GM18508 (cell line): ENCODE measurements around the gene FHIT.

Experiments used
- ATAC-seq: cut with Tn5 transposase; IDR thresholded peaks from one replicate; pipeline ENCODE4 v1.9.1; 2021; ENCODE audit warnings: moderate number of reproducible peaks; ENCODE audit not compliant: insufficient read depth, unreplicated experiment

The FHIT gene

DNA sequence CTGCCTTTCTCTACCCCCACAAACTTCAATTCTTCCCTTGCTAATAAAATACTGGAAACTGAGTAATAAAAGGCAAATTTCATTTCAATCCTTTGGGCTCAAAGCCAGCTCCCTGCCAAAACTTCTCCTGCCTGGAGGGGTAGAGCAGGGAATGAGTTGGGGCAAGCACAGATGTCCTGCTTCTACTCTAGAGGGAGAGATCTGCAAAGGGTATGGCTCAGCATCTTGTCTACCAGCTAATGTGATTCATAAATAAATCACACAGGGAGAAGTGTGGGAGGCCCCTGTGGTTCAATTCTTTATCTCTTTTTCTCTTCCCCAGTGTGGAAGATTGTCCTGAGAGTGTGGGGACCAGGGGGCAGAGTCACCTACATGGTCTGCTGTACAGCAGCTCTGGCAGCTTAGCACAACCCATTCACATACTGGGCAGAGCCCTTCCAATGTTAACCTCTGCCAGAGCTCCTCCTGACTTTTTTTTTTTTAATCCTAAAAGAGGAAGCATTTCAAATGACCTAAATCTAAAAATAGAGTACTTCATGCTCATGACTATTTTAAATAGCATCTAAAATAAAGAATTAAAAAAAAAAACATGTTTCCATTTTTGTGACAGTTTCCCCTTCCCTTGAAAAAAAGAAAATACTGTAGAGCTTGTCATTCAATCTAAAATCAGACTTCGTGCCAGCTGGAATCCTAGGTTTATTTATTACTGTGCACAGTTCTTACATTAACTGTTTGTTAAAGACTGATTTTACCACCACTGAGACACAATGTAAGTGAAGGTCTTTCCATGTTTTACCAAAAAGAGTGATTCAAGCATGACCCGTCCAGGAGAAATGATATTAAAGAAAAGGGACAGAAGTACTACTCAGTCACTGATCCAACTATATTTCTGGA lies 1117.7 kb downstream of the FHIT start:
- no peak for ATAC-seq

- no peak for ATAC-seq
Observed at GRCh38 chr3:60131618-60132017, 1119.6 kb downstream of the FHIT start.

- ATAC-seq: no peak
Observed at GRCh38 chr3:60126511-60127304, 1124.5 kb downstream of the FHIT start.

- no peak for ATAC-seq
Observed at GRCh38 chr3:60125686-60126085, 1125.6 kb downstream of the FHIT start.

- no peak for ATAC-seq
Observed at GRCh38 chr3:60120245-60120644, 1131.0 kb downstream of the FHIT start.

- no peak for ATAC-seq
Observed at GRCh38 chr3:60114191-60114590, 1137.1 kb downstream of the FHIT start.

DNA sequence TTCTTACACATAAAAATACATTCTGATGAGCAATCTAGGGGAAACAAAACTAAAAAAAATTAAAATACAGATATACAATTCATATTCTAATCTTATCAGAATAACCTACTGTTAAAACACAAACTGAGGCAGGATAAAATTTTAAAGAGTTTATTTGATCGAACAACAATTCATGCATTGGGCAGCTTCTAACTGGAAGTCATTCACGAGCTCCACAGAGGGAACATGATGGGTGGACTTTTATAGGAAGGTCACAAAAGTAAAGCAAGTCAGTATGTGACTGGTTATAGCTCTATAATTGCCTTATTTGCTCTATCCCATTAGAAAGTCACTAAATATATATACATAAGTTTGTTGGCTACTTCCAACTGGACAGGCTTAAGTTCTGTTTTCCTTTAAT lies 1144.0 kb downstream of the FHIT start:
- no peak for ATAC-seq

DNA sequence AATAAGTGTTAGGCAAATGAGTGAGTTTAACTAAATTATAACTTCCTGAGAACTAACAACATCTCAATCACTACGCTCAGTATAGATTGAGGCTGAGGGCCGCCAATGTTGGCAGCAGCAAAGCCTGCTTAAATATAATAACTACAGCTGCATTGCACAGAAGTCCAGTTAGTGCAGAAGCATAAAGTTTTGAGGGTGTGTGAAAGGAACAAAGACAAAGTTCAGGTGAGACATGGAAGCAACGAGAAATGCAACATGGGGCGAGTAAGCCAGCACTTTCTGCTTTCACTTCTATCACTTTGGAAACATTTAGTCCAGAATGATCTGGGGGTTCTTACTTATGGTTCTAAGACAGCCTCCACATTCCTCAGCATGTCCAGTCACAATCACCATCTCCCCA lies 1149.1 kb downstream of the FHIT start:
- no peak for ATAC-seq

DNA sequence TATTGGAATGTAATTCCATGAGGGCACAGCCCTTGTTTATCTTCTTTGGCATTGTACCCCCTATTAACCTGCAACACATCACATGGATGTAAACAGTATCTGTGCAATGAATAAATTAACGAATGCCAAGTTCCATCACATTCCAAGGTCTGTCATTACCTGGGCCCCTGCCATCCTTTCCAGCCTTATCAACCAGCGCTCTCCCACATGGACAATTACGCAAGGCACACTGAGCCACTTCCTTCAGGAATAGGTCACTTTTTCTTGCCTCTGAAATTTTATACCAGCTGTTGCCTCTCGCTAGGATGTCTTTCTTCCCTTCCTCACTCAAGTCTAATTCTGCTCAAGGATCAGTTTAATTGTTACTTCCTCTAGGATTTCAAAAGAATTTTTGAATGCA lies 1149.6 kb downstream of the FHIT start:
- no peak for ATAC-seq

DNA sequence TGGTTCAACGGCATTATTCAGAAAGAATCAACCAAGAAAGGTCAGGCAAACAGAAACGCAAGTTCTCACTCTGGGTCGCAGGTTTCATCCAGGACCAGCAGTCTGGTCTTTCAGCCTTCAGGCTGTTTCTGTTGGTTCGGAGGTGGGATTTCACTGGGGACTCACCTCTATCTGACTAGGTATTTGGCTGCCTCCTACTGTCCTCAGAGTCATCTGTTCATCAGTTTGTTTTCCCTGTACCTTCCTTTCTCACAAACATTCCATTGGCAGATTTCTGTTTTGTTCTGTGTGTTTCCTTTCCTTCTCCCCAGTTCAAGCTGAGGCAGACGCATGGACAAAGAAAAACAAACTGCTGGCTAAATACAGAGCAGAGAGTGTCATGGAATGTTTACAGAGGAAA lies 1154.8 kb downstream of the FHIT start:
- ATAC-seq: no peak

GRCh38 chr3:60095930-60096329 lies 1155.3 kb downstream of the FHIT start:
- no peak for ATAC-seq

GRCh38 chr3:60095516-60095915 lies 1155.7 kb downstream of the FHIT start:
- ATAC-seq: no peak

DNA sequence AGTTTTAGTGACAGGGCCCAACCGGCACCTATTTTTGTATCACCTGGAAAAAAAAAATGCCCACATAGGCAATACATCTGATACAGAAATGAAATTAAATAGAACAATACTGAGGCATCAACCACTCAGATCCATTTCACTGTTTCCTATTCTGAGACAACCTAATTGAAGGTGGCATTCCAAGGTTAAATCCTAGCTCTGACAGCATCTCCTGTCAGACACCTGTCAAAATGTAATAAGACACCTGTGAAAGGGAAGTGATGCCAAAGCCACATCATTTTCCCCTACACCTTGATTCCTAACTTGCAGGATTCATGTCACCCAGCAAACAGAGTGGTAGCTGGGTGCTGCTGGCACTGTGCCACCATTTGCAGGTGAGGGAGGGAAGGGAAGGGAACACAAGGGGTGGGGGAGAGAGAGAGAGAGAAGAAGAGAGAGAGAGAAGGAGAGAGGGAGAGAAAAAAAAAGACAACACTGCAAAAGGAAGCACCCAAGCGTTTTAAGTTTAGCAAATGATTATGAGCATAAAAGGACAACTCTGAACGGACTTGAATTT lies 1156.8 kb downstream of the FHIT start:
- ATAC-seq: no peak

- no peak for ATAC-seq
Observed at GRCh38 chr3:60090548-60090947, 1160.7 kb downstream of the FHIT start.

GRCh38 chr3:60086811-60087210 lies 1164.4 kb downstream of the FHIT start:
- ATAC-seq: no peak

DNA sequence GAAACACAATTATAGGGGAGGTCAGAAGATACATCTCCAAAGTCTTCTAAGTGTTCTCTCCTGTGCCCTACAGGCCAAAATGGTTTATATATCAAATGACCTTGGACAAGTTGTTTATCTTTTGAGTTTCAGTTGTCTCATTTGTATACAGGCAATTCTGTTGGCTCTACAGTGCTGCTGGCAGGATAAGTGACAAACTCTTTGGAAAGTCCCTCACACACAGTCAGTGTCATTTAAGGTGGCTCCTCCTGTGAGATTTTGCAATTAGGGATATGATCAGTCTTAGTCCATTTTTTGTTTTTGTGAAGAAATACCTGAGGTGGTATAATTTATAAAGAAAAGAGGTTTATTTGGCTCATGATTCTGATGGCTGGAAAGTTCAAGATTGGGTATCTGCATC lies 1165.6 kb downstream of the FHIT start:
- ATAC-seq: no peak

DNA sequence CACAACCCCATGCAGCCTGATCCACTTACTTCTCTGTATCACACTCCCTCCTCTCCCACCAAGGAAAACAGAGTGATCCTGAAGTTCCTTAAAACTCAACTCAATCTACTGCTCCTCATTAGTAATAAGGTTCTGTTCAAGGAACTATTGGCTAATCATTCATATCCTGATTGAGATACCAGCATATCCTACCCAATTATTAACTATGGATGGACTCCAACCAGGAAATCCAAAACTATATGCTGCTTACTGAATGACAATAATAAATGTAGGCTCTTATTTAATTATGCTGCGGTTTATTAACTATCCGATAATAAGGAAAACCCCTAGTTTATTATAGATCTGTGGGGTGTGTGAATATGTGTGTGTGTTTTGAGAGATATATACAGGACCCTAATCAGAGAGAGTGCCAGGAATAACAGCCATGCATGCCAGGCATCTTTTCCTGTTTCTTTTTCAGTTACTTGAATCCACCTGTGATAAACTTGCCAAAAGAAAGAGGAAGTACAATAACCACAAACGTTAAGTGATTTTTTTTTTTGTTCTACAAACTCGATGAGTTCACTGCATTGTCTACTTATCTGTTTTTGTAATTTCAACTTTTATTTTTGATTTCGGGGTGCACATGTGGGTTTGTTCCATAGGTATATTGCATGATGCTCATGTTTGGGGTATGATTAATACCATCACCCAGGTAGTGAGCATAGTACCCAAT lies 1169.7 kb downstream of the FHIT start:
- ATAC-seq: no peak

- ATAC-seq: no peak
Observed at GRCh38 chr3:60080648-60081047, 1170.6 kb downstream of the FHIT start.

DNA sequence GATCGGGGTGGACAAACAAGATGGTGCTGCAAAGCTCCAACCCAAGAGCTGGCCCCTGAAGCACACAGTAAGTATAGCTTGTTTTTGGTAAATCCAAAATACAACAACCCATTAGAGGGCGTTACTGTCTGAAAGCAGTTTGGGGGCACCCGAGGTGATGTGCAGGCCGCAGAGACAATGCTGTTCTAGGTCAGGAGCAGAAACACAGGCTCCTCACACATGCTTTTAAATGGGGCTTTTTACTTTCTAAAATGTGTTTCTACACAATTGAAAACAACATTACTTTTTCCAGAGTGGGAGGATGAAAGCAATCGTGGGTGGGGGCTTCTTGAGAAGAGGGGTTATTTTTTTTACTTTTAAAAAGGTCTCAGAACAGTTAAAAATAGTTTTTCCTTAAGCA lies 1172.2 kb downstream of the FHIT start:
- ATAC-seq: no peak

DNA sequence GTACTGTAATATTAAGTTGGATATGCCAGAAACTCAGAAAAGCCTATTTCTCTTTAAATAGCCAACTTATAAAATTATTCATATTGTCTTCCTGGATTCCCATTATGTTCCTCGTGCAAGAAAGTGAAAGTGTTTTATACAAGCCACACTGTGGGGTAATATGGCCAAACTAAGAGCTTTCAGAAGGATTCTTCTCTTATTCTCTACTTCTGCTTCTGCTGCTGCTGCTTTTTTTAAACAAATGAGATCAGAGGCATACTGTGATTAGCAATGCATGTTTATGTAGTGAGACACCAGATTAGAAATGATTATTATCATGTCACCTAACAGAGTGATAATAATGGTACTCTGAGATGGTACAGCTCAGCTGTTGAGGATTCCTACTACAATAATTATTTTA lies 1174.9 kb downstream of the FHIT start:
- ATAC-seq: no peak

DNA sequence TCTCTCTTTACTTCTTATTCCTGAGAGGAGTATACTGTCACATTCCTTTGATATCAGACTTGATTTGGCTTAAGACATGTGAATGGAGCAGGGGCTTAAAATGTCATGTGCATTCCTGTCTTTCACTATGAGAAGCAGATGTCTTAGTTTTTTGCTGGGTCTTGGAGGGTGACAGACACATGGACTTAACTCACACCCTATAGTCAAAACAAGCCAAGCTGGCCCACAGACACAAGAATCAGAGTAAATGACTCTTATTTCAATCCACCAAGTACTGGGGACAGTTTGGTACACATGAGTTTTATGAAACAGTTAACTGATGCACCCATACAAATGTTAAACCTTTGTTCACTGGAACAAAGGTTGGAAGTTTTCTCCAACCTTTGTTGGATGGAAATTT lies 1177.3 kb downstream of the FHIT start:
- no peak for ATAC-seq
